H9 (cell line): ENCODE data around the gene RAB30. TPM values are rescaled to one million over a fixed set of nuclear protein-coding genes. Genes with fewer than 3 reads are reported as not detected.

Experiments used
- DNase-seq: peaks from one replicate; pipeline ENCODE4 v3.0.0-alpha.2; 2017
- H2AFZ ChIP-seq: one replicate; pipeline ENCODE4 v1.6.1; 2013; ENCODE audit warnings: mild to moderate bottlenecking, low read length, control low read depth, moderate library complexity
- H2AK5ac ChIP-seq: 2 replicates; pipeline ENCODE4 v1.6.1; 2013; ENCODE audit warnings: low read length, control low read depth, mixed read lengths; ENCODE audit not compliant: insufficient read length
- H2BK120ac ChIP-seq: one replicate; pipeline ENCODE4 v1.6.1; 2013; ENCODE audit warnings: low read depth, mild to moderate bottlenecking, low read length, control low read depth, inconsistent platforms; ENCODE audit not compliant: poor library complexity, severe bottlenecking
- H2BK12ac ChIP-seq: 2 replicates; pipeline ENCODE4 v1.6.1; 2013; ENCODE audit warnings: low read length, control low read depth, mixed read lengths, low read depth; ENCODE audit not compliant: insufficient read length
- H2BK15ac ChIP-seq: 2 replicates; pipeline ENCODE4 v1.6.1; 2013; ENCODE audit warnings: low read depth, low read length, control low read depth
- H2BK20ac ChIP-seq: one replicate; pipeline ENCODE4 v1.6.1; 2013; ENCODE audit warnings: low read depth, mild to moderate bottlenecking, low read length, control low read depth, inconsistent platforms; ENCODE audit not compliant: poor library complexity, severe bottlenecking
- H2BK5ac ChIP-seq: 2 replicates; pipeline ENCODE4 v1.6.1; 2013; ENCODE audit warnings: low read length, control low read depth, mixed read lengths; ENCODE audit not compliant: insufficient read length
- H3K14ac ChIP-seq: 2 replicates; pipeline ENCODE4 v1.6.1; 2013; ENCODE audit warnings: low read length, control low read depth; ENCODE audit not compliant: insufficient read depth
- H3K18ac ChIP-seq: 2 replicates; pipeline ENCODE4 v1.6.1; 2013; ENCODE audit warnings: low read depth, mild to moderate bottlenecking, mixed read lengths, low read length, control low read depth; ENCODE audit not compliant: insufficient read length
- H3K23ac ChIP-seq: 2 replicates; pipeline ENCODE4 v1.6.1; 2013; ENCODE audit warnings: low read length, control low read depth, mixed read lengths, low read depth; ENCODE audit not compliant: insufficient read length
- H3K23me2 ChIP-seq: 2 replicates; pipeline ENCODE4 v1.6.1; 2013; ENCODE audit warnings: low read depth, mild to moderate bottlenecking, mixed read lengths, low read length, control low read depth; ENCODE audit not compliant: insufficient read length, poor library complexity, severe bottlenecking
- H3K27ac ChIP-seq: 2 replicates; pipeline ENCODE4 v1.5.1; 2013; ENCODE audit warnings: low read length, control low read depth, mixed read lengths, low read depth; ENCODE audit not compliant: insufficient read length
- H3K27me3 ChIP-seq: 2 replicates; pipeline ENCODE4 v1.6.1; 2013; ENCODE audit warnings: low read length, control low read depth, inconsistent platforms; ENCODE audit not compliant: insufficient read depth
- H3K4ac ChIP-seq: 2 replicates; pipeline ENCODE4 v1.6.1; 2013; ENCODE audit warnings: low read depth, mild to moderate bottlenecking, control low read depth, inconsistent platforms, low read length, moderate library complexity
- H3K4me1 ChIP-seq: 2 replicates; pipeline ENCODE4 v1.6.1; 2013; ENCODE audit warnings: low read length, control low read depth, inconsistent platforms; ENCODE audit not compliant: insufficient read depth
- H3K4me2 ChIP-seq: 2 replicates; pipeline ENCODE4 v1.6.1; 2013; ENCODE audit warnings: low read length, control low read depth, mixed read lengths; ENCODE audit not compliant: insufficient read length, insufficient read depth
- H3K56ac ChIP-seq: 2 replicates; pipeline ENCODE4 v1.6.1; 2013; ENCODE audit warnings: low read depth, mild to moderate bottlenecking, mixed read lengths, low read length, control low read depth; ENCODE audit not compliant: insufficient read length
- H3K79me1 ChIP-seq: 2 replicates; pipeline ENCODE4 v1.6.1; 2013; ENCODE audit warnings: low read depth, mild to moderate bottlenecking, moderate library complexity, low read length, control low read depth, inconsistent platforms; ENCODE audit not compliant: insufficient read depth, poor library complexity, severe bottlenecking
- H3K79me2 ChIP-seq: 2 replicates; pipeline ENCODE4 v1.6.1; 2013; ENCODE audit warnings: low read length, control low read depth, inconsistent platforms; ENCODE audit not compliant: insufficient read depth
- H3K9ac ChIP-seq: 2 replicates; pipeline ENCODE4 v1.6.1; 2013; ENCODE audit warnings: low read length, control low read depth, mixed read lengths; ENCODE audit not compliant: insufficient read length; ENCODE audit errors: extremely low read depth
- H3K9me3 ChIP-seq: one replicate; pipeline ENCODE4 v1.6.1; 2013; ENCODE audit warnings: low read depth, low read length, inconsistent platforms; ENCODE audit not compliant: control insufficient read depth
- H3T11ph ChIP-seq: one replicate; pipeline ENCODE4 v1.6.1; 2013; ENCODE audit warnings: mild to moderate bottlenecking, low read length, control low read depth, inconsistent platforms
- H4K20me1 ChIP-seq: one replicate; pipeline ENCODE4 v1.6.1; 2013; ENCODE audit not compliant: control insufficient read depth, insufficient read length, insufficient read depth
- H4K5ac ChIP-seq: 2 replicates; pipeline ENCODE4 v1.6.1; 2013; ENCODE audit warnings: low read depth, mild to moderate bottlenecking, mixed read lengths, low read length, control low read depth; ENCODE audit not compliant: insufficient read length
- H4K8ac ChIP-seq: replicated peaks from 2 replicates; pipeline ENCODE4 v1.6.1; 2013; ENCODE audit warnings: low read length, control low read depth, mixed read lengths, low read depth; ENCODE audit not compliant: insufficient read length
- H4K91ac ChIP-seq: 2 replicates; pipeline ENCODE4 v1.6.1; 2013; ENCODE audit warnings: low read depth, mild to moderate bottlenecking, moderate library complexity, mixed read lengths, low read length, control low read depth; ENCODE audit not compliant: insufficient read length
- H3K27ac Mint-ChIP-seq, 3 experiments: 2 replicates in 2 of 3; 3 replicates in 1 of 3; pipeline ENCODE4 v1.8.0; 2020 to 2021; ENCODE audit warnings: mixed read lengths in 3 of 3, mild to moderate bottlenecking in 1 of 3, moderate library complexity in 1 of 3
- H3K27me3 Mint-ChIP-seq: 2 replicates; pipeline ENCODE4 v1.8.0; 2021; ENCODE audit warnings: low read depth, mild to moderate bottlenecking, moderate library complexity, mixed read lengths
- H3K36me3 Mint-ChIP-seq, 3 experiments: 2 replicates in 2 of 3; 3 replicates in 1 of 3; pipeline ENCODE4 v1.8.0; 2020 to 2021; ENCODE audit warnings: low read depth in 3 of 3, mixed read lengths in 3 of 3; ENCODE audit not compliant: insufficient read depth in 1 of 3
- H3K4me1 Mint-ChIP-seq, 2 experiments: 2 replicates each; pipeline ENCODE4 v1.8.0; 2020; ENCODE audit warnings: mixed read lengths in 2 of 2
- H3K4me3 Mint-ChIP-seq, 2 experiments: 2 replicates in 1 of 2; 3 replicates in 1 of 2; pipeline ENCODE4 v1.8.0; 2020 to 2021; ENCODE audit warnings: mild to moderate bottlenecking in 2 of 2, mixed read lengths in 2 of 2, moderate library complexity in 1 of 2
- H3K9me3 Mint-ChIP-seq, 2 experiments: 2 replicates in 1 of 2; 3 replicates in 1 of 2; pipeline ENCODE4 v1.8.0; 2020; ENCODE audit warnings: mild to moderate bottlenecking in 2 of 2, mixed read lengths in 2 of 2, moderate library complexity in 1 of 2
- WGBS: extraction: QIAGEN DNeasy Blood & Tissue Kit; methylation state at CpG from one replicate; pipeline ENCODE4 v1.1.7; 2013; ENCODE audit warnings: missing lambda C conversion rate, low lambda C conversion rate, mixed read lengths; ENCODE audit not compliant: insufficient read length; ENCODE audit errors: extremely low coverage; 5-methylcytosine and 5-hydroxymethylcytosine counted together
- total RNA-seq: library from RNA; stranded (reverse); gene quantifications from 2 replicates; pipeline ENCODE4 v1.2.1, GENCODE V29; 2021
- TF ChIP-seq, protein P1 (sequence below): fragments of 200-600 bp; sonication (generic); conservative IDR thresholded peaks from 3 replicates; pipeline ENCODE4 v1.8.0; 2021; ENCODE audit warnings: antibody characterized with exemption, mild to moderate bottlenecking

RAB30 gene
- total RNA-seq, 1 experiment from 2014 or later = 4.8 TPM

DNA sequence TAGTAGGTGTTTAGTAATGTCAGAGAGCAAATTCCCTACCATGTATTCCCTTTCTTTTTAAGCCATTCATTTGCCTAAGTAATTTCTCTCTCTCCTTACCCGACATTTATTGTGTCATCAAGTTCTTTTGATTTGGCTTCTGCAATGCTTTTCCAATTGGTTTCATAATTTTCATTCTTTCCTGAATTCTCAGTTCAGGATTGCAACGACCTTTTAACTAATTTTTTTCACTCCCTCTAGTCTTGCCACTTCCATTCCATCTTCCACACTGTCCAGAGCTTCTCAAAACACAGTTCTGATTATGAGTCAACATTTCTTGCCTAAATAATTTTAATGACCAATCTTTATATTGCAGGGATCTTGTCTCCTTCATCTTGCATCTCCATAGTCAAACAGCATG lies 41.2 kb upstream of the RAB30 start:
- Histone ChIP-seq H3K4me1 (no peaks in the 10 kb centered on the region), H2AFZ (no peak overlapping the region), H3K23me2 (no peaks in the 10 kb centered on the region), H3K18ac (no peak overlapping the region), H4K5ac (no peak overlapping the region), H4K91ac (no peak overlapping the region), H3K79me1 (no peaks in the 10 kb centered on the region), H2BK20ac (no peak overlapping the region), H2BK15ac (no peak overlapping the region), H3K27ac (no peak overlapping the region), H2BK120ac (no peak overlapping the region), H3K4me2 (no peak overlapping the region), H3K9ac (no peak overlapping the region), H3K27me3 (no peaks in the 10 kb centered on the region), H2BK5ac (no peak overlapping the region), H3K4ac (no peak overlapping the region), H3K79me2 (no peaks in the 10 kb centered on the region), H3T11ph (no peak overlapping the region), H3K14ac (no peak overlapping the region), H2BK12ac (no peak overlapping the region), H3K56ac (no peak overlapping the region), H2AK5ac (no peak overlapping the region), H3K9me3 (no peaks in the 10 kb centered on the region), H3K23ac (no peak overlapping the region), H4K8ac (no peak overlapping the region), H4K20me1 (no peaks in the 10 kb centered on the region)
- WGBS = no CpG with 5 or more reads among the region's 2 CpGs
- Mint-ChIP-seq H3K27ac (no peak overlapping the region), H3K4me3 (no peak overlapping the region), H3K9me3 (no peaks in the 10 kb centered on the region), H3K27me3 (no peaks in the 10 kb centered on the region; the same call in 1 of the 2 replicates), H3K4me1 (peaks cover 0 to 6% of the 10 kb centered on the region in 2 experiments; a peak in 1 of 4 replicates), H3K36me3 (no peaks in the 10 kb centered on the region)
- no peak for DNase-seq
- TF ChIP-seq, protein P1, sequence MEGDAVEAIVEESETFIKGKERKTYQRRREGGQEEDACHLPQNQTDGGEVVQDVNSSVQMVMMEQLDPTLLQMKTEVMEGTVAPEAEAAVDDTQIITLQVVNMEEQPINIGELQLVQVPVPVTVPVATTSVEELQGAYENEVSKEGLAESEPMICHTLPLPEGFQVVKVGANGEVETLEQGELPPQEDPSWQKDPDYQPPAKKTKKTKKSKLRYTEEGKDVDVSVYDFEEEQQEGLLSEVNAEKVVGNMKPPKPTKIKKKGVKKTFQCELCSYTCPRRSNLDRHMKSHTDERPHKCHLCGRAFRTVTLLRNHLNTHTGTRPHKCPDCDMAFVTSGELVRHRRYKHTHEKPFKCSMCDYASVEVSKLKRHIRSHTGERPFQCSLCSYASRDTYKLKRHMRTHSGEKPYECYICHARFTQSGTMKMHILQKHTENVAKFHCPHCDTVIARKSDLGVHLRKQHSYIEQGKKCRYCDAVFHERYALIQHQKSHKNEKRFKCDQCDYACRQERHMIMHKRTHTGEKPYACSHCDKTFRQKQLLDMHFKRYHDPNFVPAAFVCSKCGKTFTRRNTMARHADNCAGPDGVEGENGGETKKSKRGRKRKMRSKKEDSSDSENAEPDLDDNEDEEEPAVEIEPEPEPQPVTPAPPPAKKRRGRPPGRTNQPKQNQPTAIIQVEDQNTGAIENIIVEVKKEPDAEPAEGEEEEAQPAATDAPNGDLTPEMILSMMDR = no peak
